ENCODE data around the gene FAM193B. TPM values are rescaled to one million over a fixed set of nuclear protein-coding genes. Genes with fewer than 3 reads are reported as not detected.
A peak's percentile ranks its signal among the peaks of the same experiment; 100 is the strongest.

FAM193B gene
- total and polyA plus RNA-seq, 9 of the 15 experiments (the other 6 are each of a cell fraction or from before 2014, with no cell fraction given), result 4.4 to 76.4 (median 37.3) TPM

- TF ChIP-seq ILK (tag; IDR thresholded peaks at IDR 0.05; ENCODE audit: borderline replicate concordance, low read depth) (no peak), GTF2B (IDR thresholded peaks at IDR 0.05; ENCODE audit: extremely low read depth, insufficient read length) (no peak), U2AF2 (optimal IDR thresholded peaks at IDR 0.05; ENCODE audit: low read depth, low read length) (no peak), ZNF561 (CRISPR knock-in tag; conservative IDR thresholded peaks at IDR 0.05) (no peak), SP1 (CRISPR knock-in tag; IDR thresholded peaks at IDR 0.05) (no peak), ZKSCAN1 (IDR thresholded peaks at IDR 0.05; ENCODE audit: low read depth, low read length) (no peak), ETS1 (conservative IDR thresholded peaks at IDR 0.05; ENCODE audit: control insufficient read depth, low read depth, low read length) (no peak), PBX2 (CRISPR knock-in tag; IDR thresholded peaks at IDR 0.05; ENCODE audit: low read depth) (no peak), PBX2 (tag; conservative IDR thresholded peaks at IDR 0.05; ENCODE audit: low read depth) (no peak), HMG20A (CRISPR knock-in tag; conservative IDR thresholded peaks at IDR 0.05) (no peak), RFX5 (IDR thresholded peaks at IDR 0.05; ENCODE audit: low read depth, low read length) (no peak), ARID2 (IDR thresholded peaks at IDR 0.05) (no peak), ZNF197 (CRISPR knock-in tag; IDR thresholded peaks at IDR 0.05; ENCODE audit: low read depth) (no peak), TAL1 (IDR thresholded peaks at IDR 0.05) (no peak), SMARCA4 (IDR thresholded peaks at IDR 0.05) (peak; percentile 41; the same call in 1 of the 2 replicates), ARID1B (IDR thresholded peaks at IDR 0.05) (0 out of 2 replicates have a peak, but pooled peaks have one; percentile 9), CEBPB (tag; IDR thresholded peaks at IDR 0.05) (0 out of 2 replicates have a peak, but pooled peaks have one; percentile 26), HDAC1 (IDR thresholded peaks at IDR 0.05) (no peak), MAFK (IDR thresholded peaks at IDR 0.05; ENCODE audit: low read length) (peak; percentile 47; the same call in 1 of the 2 replicates), CBX5 (IDR thresholded peaks at IDR 0.05; ENCODE audit: borderline replicate concordance, low read depth) (no peak), ZNF140 (CRISPR knock-in tag; IDR thresholded peaks at IDR 0.05) (no peak), MNT (conservative IDR thresholded peaks at IDR 0.05) (0 out of 4 replicates have a peak, but pooled peaks of 1 of the 2 experiments have one; percentile 19), SREBF1 (IDR thresholded peaks at IDR 0.05; ENCODE audit: borderline replicate concordance, low read depth, low read length) (no peak)
Observed at GRCh38 chr5:177565046-177565445, 10.7 kb upstream of the FAM193B start (continued).

Data from K562 (cell line).